PC-9 (cell line): ENCODE results near the gene LRRC56. TPM values are rescaled to one million over a fixed set of nuclear protein-coding genes. Genes with fewer than 3 reads are reported as not detected.

Source experiments
- BruUV-seq: library from RNA; stranded (reverse); fragments of 400-500 nt; replicated peaks from 2 replicates; lab custom pipeline; 2021; lab: Mats Ljungman, UMichigan
- CTCF ChIA-PET: fragments of 300-600 bp; sonication (Branson Sonifier 250); formaldehyde crosslinking; loops from one replicate; lab custom pipeline; 2022; ENCODE audit warnings: antibody characterized with exemption; lab: Charles Lee
- POLR2A ChIA-PET: fragments of 300-600 bp; sonication (Branson Sonifier 250); formaldehyde crosslinking; loops from one replicate; lab custom pipeline; 2022; ENCODE audit warnings: antibody characterized with exemption; ENCODE audit not compliant: unreplicated experiment; lab: Charles Lee
- DNase-seq, 2 experiments: peaks; one replicate each; pipeline versions ENCODE4 v3.0.0 to v3.0.0-alpha.2; 2015 to 2022; ENCODE audit warnings: mixed read lengths in 1 of 2
- H2AFZ ChIP-seq: fragments of 200-600 bp; sonication (generic); 2 replicates; pipeline ENCODE4 v1.8.1; 2017; ENCODE audit warnings: antibody characterized with exemption
- H3F3A ChIP-seq: fragments of 200-600 bp; sonication (generic); 2 replicates; pipeline ENCODE4 v1.8.1; 2017; ENCODE audit warnings: antibody characterized with exemption, mild to moderate bottlenecking, low read depth; ENCODE audit not compliant: insufficient read depth
- H3K27ac ChIP-seq: fragments of 200-600 bp; sonication (generic); 2 replicates; pipeline ENCODE4 v1.6.1; 2016; ENCODE audit warnings: mixed run types
- H3K27me3 ChIP-seq: fragments of 200-600 bp; sonication (generic); 2 replicates; pipeline ENCODE4 v1.6.1; 2016; ENCODE audit warnings: low read depth, mixed run types; ENCODE audit not compliant: insufficient read depth
- H3K36me3 ChIP-seq: fragments of 200-600 bp; sonication (generic); 2 replicates; pipeline ENCODE4 v1.6.1; 2016; ENCODE audit warnings: low read depth, mixed run types
- H3K4me1 ChIP-seq: fragments of 200-600 bp; sonication (generic); replicated peaks from 2 replicates; pipeline ENCODE4 v1.6.1; 2016; ENCODE audit warnings: mixed run types; ENCODE audit not compliant: insufficient read depth
- H3K4me2 ChIP-seq: fragments of 200-600 bp; sonication (generic); 2 replicates; pipeline ENCODE4 v1.6.1; 2017; ENCODE audit warnings: mixed run types
- H3K4me3 ChIP-seq: fragments of 200-600 bp; sonication (generic); 2 replicates; pipeline ENCODE4 v1.6.1; 2016; ENCODE audit warnings: mixed run types
- H3K79me2 ChIP-seq: fragments of 200-600 bp; sonication (generic); 2 replicates; pipeline ENCODE4 v1.6.1; 2017; ENCODE audit warnings: low read depth, mixed run types
- H3K9me2 ChIP-seq: fragments of 200-600 bp; sonication (generic); 2 replicates; pipeline ENCODE4 v1.8.1; 2017; ENCODE audit warnings: mild to moderate bottlenecking; ENCODE audit not compliant: insufficient read depth
- H3K9me3 ChIP-seq: fragments of 200-600 bp; sonication (generic); 2 replicates; pipeline ENCODE4 v1.8.1; 2016; ENCODE audit warnings: low read depth; ENCODE audit not compliant: insufficient read depth
- H4K20me1 ChIP-seq: fragments of 200-600 bp; sonication (generic); 2 replicates; pipeline ENCODE4 v1.8.1; 2017; ENCODE audit not compliant: insufficient read depth
- CTCF ChIP-seq: fragments of 200-600 bp; sonication (generic); conservative IDR thresholded peaks from 2 replicates; pipeline ENCODE4 v1.6.1; 2017; ENCODE audit warnings: mixed run types, antibody characterized with exemption, mild to moderate bottlenecking, moderate library complexity
- EZH2 ChIP-seq: fragments of 200-600 bp; sonication (generic); IDR thresholded peaks from 2 replicates; pipeline ENCODE4 v1.8.0; 2017; ENCODE audit warnings: antibody characterized with exemption, low read depth
- intact Hi-C: fragments of 100-400 bp; cut with micrococcal nuclease; formaldehyde crosslinking; loops from one replicate; pipeline ENCODE4 v1.10.0; 2022; ENCODE audit not compliant: unreplicated experiment
- total RNA-seq: library from RNA; stranded (reverse); gene quantifications from 2 replicates; pipeline ENCODE4 v1.2.3, GENCODE V29; 2021

Gene LRRC56
- total RNA-seq, 1 experiment from 2014 or later: 5.0 TPM

- Histone ChIP-seq H4K20me1 (no peaks in the 10 kb centered on the region), H3K9me2 (no peaks in the 10 kb centered on the region), H3K36me3 (no peaks in the 10 kb centered on the region), H3K27me3 (no peaks in the 10 kb centered on the region), H3F3A (peaks cover 8% of the 10 kb centered on the region), H2AFZ (no peak overlapping the region), H3K4me2 (no peak overlapping the region), H3K27ac (no peak overlapping the region), H3K4me1 (no peaks in the 10 kb centered on the region), H3K4me3 (no peak overlapping the region), H3K9me3 (no peaks in the 10 kb centered on the region), H3K79me2 (0 out of 2 replicates have a peak, but pooled peaks cover 3% of the 10 kb centered on the region)
- TF ChIP-seq CTCF (no peak), EZH2 (no peak)
- ChIA-PET CTCF (no interaction called here), POLR2A (interaction anchor here (0.6 kb wide), 1 partner anchor 145 kb away, joined by 5 read pairs; no protein-coding TSS in a partner anchor)
- intact Hi-C loops: no loop called here
- DNase-seq: no peak
- no TSS peak for BruUV-seq
Observed at GRCh38 chr11:535210-535518, 2.2 kb upstream of the LRRC56 start.

- TSS peak; percentile 53 for BruUV-seq
- peak within 1 kb of the TSS; percentile 89 for H3K4me3 ChIP-seq
- H3K9me3 ChIP-seq: no peaks in the 10 kb centered on the region
- no peaks in the 10 kb centered on the region for H3K4me1 ChIP-seq
- POLR2A ChIA-PET: interaction anchor here (0.6 to 0.7 kb wide), 2 partner anchors 30 kb away, joined by 4 read pairs; no protein-coding TSS in a partner anchor
- peak; percentile 74 to 95 for DNase-seq
- TF ChIP-seq CTCF: no peak
- TF ChIP-seq EZH2: no peak
- no peaks in the 10 kb centered on the region for H3K27me3 ChIP-seq
- intact Hi-C loops: loop anchor here (2.0 kb wide), 1 partner anchor 29 kb away; the partner anchor contains the start of gene RNH1
- peak within 1 kb of the TSS; percentile 85 for H3K4me2 ChIP-seq
- CTCF ChIA-PET: no interaction called here
- H3K9me2 ChIP-seq: no peaks in the 10 kb centered on the region
- H3K36me3 ChIP-seq: no peaks in the 10 kb centered on the region
- peaks cover 8% of the 10 kb centered on the region for H3F3A ChIP-seq
- H4K20me1 ChIP-seq: no peaks in the 10 kb centered on the region
- peak within 1 kb of the TSS; percentile 92 for H2AFZ ChIP-seq
- H3K79me2 ChIP-seq: 0 out of 2 replicates have a peak, but pooled peaks cover 3% of the 10 kb centered on the region
- peak within 1 kb of the TSS; percentile 76 for H3K27ac ChIP-seq
Observed at GRCh38 chr11:535519-536454, 1.5 kb upstream of the LRRC56 start, which contains the start of gene HRAS. Gene HRAS, minus strand, starts transcription at chr11:535576.

GRCh38 chr11:537622-538430 is 499 bp downstream of the LRRC56 start:
- Histone ChIP-seq H3K9me3 (no peaks in the 10 kb centered on the region), H3K27me3 (no peaks in the 10 kb centered on the region), H3K4me3 (peak overlapping the region; percentile 64), H3K4me2 (peak overlapping the region; percentile 85), H3K4me1 (no peaks in the 10 kb centered on the region), H4K20me1 (no peaks in the 10 kb centered on the region), H3K36me3 (no peaks in the 10 kb centered on the region), H3K27ac (no peak overlapping the region), H3F3A (peaks cover 8% of the 10 kb centered on the region), H3K9me2 (no peaks in the 10 kb centered on the region), H2AFZ (peak overlapping the region; percentile 48; the same call in 1 of the 2 replicates), H3K79me2 (0 out of 2 replicates have a peak, but pooled peaks cover 3% of the 10 kb centered on the region)
- TF ChIP-seq EZH2 (no peak), CTCF (no peak)
- BruUV-seq: no TSS peak
- POLR2A ChIA-PET: no interaction called here
- no peak for DNase-seq
- CTCF ChIA-PET: no interaction called here
- intact Hi-C loops: loop anchor here (2.0 kb wide), 1 partner anchor 31 kb away; the partner anchor contains the start of gene RNH1
